ENCODE results near the gene LFNG.
"Not testable (repeated sequence)": the region's sequence is repeated elsewhere in the genome, so short reads cannot be mapped to it uniquely, and the experiment has no call there.

The LFNG gene

DNA sequence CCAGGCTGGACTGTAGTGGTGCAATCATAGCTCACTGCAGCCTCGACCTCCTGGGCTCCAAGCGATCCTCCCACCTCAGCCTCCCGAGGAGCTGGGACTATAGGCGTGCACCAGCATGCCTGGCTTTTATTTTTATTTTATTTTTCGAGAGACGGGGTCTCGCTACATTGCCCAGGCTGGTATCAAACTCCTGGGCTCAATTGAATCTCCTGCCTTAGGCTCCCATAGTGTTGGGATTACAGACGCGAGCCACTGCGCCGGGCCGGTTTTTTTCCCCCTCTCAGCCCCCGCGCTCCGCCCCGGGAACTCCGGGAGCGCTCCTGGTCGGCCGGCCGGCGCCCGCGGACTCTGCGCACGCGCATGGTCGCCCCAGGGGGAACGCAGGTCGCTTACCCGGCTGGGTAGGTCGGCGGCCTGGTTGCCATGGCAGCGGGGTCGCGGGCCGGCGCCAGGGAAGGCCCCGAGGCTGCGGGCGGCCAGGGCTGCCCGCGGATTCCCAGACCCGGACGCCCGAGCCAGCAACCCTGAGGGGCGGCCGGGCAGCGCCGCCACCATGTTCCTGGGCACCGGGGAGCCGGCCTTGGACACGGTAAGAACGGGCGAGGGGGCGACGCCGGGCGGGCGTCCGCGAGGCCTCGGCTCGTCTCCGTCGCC is 39.2 kb downstream of the LFNG start, which contains the start of gene IQCE:
Gene IQCE, plus strand, starts transcription at position 351 of the 654 bp plus-strand sequence. Its CDS starts 203 bp downstream, at position 554.
- Histone ChIP-seq H3K4me2 (peak within 1 kb of the TSS; percentile 100), H3K9ac (peak within 1 kb of the TSS; percentile 70), H3K9me3 (no peaks in the 10 kb centered on the region), H3K27me3 (no peaks in the 10 kb centered on the region), H3K36me3 (peaks cover 4% of the 10 kb centered on the region; the same call in 1 of the 2 replicates), H3K27ac (peak within 1 kb of the TSS; percentile 46; the same call in 1 of the 2 replicates), H3K4me3 (peak within 1 kb of the TSS; percentile 79), H4K20me1 (peaks cover 9% of the 10 kb centered on the region; the same call in 1 of the 2 replicates), H3K4me1 (peaks cover 55% of the 10 kb centered on the region)
- no peak for TF ChIP-seq Cebpa-rat (IDR thresholded peaks at IDR 0.05)

DNA sequence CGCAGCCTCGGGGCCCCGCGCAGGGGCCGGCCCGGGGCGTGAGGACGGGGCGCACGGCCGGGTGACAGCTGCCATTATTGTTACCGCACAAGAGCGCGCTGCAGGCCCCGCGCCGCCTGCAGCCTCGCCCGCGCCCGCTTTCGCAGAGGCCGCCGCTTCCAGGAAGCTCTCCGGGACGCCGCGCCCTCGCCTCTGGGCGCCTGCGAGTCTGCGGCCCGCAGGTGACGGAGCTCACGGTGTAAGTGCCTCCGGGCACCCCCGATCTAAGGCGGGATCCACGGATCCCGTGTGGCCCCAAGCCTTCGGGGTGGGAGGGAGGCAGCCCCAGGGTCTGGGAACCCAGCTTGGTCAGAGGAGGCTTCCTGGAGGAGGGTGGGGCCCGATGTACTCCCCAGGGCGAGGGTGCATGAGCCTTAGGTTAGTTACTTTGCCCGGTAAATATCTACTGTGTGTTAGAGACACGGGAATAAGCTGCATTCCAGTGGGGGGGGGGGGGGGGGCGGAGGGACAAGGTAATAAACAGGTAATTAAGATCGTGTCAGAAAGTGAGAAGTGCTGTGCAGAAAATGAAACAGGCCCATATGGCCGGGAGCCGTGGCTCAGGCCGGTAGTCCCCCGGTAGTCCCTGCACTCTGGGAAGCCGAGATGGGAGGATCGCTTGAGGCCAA is 39.8 kb downstream of the LFNG start:
- peak overlapping the region; percentile 70 for H3K9ac ChIP-seq
- no peak for TF ChIP-seq Cebpa-rat (IDR thresholded peaks at IDR 0.05)
- peaks cover 48% of the 10 kb centered on the region for H3K4me1 ChIP-seq
- H3K4me3 ChIP-seq: peak overlapping the region; percentile 79
- H3K4me2 ChIP-seq: peak overlapping the region; percentile 100
- peak overlapping the region; percentile 46; the same call in 1 of the 2 replicates for H3K27ac ChIP-seq
- H3K27me3 ChIP-seq: no peaks in the 10 kb centered on the region
- peaks cover 3% of the 10 kb centered on the region; the same call in 1 of the 2 replicates for H4K20me1 ChIP-seq
- H3K36me3 ChIP-seq: no peaks in the 10 kb centered on the region
- no peaks in the 10 kb centered on the region for H3K9me3 ChIP-seq

DNA sequence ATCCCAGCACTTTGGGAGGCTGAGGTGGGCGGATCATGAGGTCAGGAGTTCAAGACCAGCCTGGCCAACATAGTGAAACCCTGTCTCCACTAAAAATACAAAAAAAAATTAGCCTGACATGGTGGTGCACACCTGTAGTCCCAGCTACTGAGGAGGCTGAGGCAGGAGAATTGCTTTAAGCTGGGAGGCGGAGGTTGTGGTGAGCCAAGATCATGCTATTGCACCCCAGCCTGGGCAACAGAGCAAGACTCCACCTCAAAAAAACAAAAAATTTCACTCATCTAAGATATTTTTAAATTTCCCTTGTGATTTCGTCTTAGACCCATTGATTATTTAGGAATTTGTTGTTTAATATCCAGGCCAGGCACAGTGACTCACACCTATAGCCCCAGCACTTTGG is 44.4 kb downstream of the LFNG start:
- not testable (repeated sequence) for H3K4me3 ChIP-seq, H3K27me3 ChIP-seq, H3K27ac ChIP-seq, H3K9me3 ChIP-seq, H3K4me2 ChIP-seq, H3K36me3 ChIP-seq, H3K9ac ChIP-seq, H4K20me1 ChIP-seq
- peaks cover 44% of the 10 kb centered on the region for H3K4me1 ChIP-seq

DNA sequence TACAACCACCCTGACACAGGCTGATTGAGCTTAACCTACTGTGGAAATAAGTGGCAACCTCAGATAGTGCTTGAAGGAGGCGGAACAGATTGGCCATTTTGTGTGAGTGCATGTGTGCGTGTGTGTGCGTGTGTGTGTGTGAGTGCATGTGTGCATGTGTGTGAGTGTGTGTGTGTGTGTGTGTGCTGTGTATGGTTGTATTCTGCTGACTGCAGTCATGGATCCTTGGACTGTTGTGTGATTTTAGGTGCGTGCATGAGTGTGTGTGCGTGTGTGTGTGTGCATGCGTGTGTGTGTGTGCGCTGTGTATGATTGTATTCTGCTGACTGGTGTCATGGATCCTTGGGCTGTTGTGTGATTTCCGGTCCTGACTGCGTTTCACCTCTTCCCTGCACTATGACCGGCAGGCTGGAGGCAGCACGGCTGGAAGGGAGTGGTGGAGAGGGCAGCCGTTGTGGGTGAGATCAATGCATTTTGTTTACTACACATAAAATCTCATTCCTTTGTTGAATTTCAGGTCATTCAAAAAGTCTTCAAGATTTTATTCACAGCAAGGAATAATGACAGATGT is 45.5 kb downstream of the LFNG start:
- Histone ChIP-seq H3K9me3 (no peaks in the 10 kb centered on the region), H4K20me1 (no peaks in the 10 kb centered on the region), H3K4me3 (no peak overlapping the region), H3K4me2 (no peak overlapping the region), H3K9ac (no peak overlapping the region), H3K27ac (no peak overlapping the region), H3K36me3 (no peaks in the 10 kb centered on the region), H3K27me3 (0 out of 2 replicates have a peak, but pooled peaks cover 2% of the 10 kb centered on the region), H3K4me1 (peaks cover 41% of the 10 kb centered on the region)
- no peak for TF ChIP-seq Cebpa-rat (IDR thresholded peaks at IDR 0.05)

DNA sequence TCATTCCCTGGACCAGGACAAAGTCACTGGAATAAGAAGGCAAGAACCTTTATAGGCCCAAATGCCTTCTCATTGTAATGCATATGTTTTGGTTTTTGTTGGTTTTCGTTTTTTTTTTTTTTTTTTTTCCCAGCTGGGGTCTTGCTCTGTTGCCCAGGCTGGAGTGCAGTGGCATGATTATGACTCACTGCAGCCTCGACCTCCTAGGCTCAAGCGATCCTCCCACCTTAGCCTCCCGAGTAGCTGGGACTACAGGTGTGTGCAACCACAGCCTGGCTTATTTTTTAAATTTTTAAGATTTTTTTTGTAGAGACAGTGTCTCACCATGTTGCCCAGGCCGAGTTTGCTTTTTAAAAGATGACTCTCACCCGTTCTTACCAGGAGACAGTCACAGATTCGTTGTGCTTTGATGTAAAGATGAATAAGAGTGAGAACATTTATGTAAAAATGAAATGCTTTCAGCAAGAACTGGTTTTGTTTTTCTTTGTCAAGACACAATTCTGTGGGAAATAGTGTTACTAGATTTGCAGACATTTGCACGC is 46.8 kb downstream of the LFNG start:
- Histone ChIP-seq H3K27ac (no peak overlapping the region), H4K20me1 (no peaks in the 10 kb centered on the region), H3K4me1 (peaks cover 41% of the 10 kb centered on the region), H3K4me3 (no peak overlapping the region), H3K27me3 (0 out of 2 replicates have a peak, but pooled peaks cover 11% of the 10 kb centered on the region), H3K4me2 (peak overlapping the region; percentile 74), H3K36me3 (no peaks in the 10 kb centered on the region), H3K9me3 (no peaks in the 10 kb centered on the region), H3K9ac (no peak overlapping the region)
- TF ChIP-seq Cebpa-rat (IDR thresholded peaks at IDR 0.05): no peak

DNA sequence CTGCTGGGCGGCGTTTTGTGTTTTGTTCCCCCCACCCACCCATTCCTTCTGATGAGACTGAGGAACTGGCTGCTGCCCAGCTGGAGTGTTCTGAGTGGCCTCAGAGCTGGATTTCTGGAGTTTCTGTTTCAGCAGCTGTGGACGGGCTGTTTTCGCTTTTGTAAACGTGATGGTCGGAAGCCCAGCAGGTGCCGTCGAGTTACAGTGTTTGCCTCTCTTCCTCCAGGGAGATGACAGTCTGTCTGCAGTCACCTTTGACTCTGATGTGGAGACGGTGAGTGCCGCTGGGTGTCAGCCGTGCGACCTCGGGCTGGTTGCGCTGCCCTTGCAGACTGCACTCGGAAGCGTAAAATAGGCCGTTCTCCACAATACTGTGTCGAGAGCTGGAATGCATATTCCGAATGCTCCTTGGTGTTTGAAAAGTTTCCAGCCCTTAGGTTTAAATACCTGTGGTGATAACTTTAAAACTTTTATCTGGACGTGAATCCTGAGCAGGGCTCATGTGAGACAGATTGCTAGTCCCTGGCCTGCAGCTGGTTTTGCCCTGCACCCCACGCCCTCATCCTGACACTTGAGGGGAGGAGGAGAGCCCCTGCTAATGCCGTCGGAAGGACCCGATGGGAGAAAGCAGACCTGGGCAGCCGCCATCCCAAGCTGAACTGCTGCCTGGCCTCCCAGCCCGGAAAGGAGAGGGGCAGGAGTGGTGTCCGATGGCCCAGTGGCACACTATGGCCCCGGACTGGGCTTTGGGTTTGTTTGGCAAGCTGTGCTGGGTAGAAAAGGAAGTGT is 47.5 kb downstream of the LFNG start:
- Histone ChIP-seq H3K4me2 (peak overlapping the region; percentile 74), H3K27ac (no peak overlapping the region), H3K9ac (no peak overlapping the region), H3K4me1 (peaks cover 48% of the 10 kb centered on the region), H3K36me3 (no peaks in the 10 kb centered on the region), H3K27me3 (0 out of 2 replicates have a peak, but pooled peaks cover 11% of the 10 kb centered on the region), H3K9me3 (no peaks in the 10 kb centered on the region), H3K4me3 (no peak overlapping the region), H4K20me1 (no peaks in the 10 kb centered on the region)
- no peak for TF ChIP-seq Cebpa-rat (IDR thresholded peaks at IDR 0.05)

DNA sequence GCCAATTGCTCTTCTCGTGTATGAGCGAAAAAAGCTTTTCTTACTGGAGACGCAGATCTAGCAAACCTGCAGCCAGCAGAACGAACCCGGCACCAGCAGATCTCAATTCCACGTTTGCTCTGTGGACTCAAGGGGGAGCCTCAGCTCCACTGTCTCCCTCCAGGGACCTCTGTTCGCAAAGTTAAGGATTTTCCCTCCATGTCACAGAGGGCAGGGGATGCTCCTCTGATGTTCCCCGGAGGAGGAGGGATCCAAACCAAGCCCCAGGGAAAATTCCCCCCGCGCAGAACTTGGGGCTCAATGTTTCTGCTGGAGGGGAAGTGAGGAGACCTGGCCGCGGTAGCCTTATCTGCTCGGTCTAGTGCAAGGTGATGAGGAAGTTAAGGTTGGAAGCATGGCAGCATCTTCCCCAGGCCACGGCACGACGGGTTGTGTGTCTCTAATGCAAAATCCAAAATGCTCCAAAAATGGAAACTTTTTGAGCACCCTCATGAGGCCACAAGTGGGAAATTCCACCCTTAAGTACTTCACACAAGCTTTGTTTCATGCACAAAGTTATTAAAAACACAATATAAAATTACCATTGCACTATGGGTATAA is 48.2 kb downstream of the LFNG start:
- no peak overlapping the region for H3K4me3 ChIP-seq
- no peak for TF ChIP-seq Cebpa-rat (IDR thresholded peaks at IDR 0.05)
- no peak overlapping the region for H3K9ac ChIP-seq
- H4K20me1 ChIP-seq: no peaks in the 10 kb centered on the region
- no peaks in the 10 kb centered on the region for H3K9me3 ChIP-seq
- 0 out of 2 replicates have a peak, but pooled peaks cover 11% of the 10 kb centered on the region for H3K27me3 ChIP-seq
- H3K36me3 ChIP-seq: no peaks in the 10 kb centered on the region
- H3K27ac ChIP-seq: no peak overlapping the region
- H3K4me1 ChIP-seq: peaks cover 54% of the 10 kb centered on the region
- H3K4me2 ChIP-seq: peak overlapping the region; percentile 74

DNA sequence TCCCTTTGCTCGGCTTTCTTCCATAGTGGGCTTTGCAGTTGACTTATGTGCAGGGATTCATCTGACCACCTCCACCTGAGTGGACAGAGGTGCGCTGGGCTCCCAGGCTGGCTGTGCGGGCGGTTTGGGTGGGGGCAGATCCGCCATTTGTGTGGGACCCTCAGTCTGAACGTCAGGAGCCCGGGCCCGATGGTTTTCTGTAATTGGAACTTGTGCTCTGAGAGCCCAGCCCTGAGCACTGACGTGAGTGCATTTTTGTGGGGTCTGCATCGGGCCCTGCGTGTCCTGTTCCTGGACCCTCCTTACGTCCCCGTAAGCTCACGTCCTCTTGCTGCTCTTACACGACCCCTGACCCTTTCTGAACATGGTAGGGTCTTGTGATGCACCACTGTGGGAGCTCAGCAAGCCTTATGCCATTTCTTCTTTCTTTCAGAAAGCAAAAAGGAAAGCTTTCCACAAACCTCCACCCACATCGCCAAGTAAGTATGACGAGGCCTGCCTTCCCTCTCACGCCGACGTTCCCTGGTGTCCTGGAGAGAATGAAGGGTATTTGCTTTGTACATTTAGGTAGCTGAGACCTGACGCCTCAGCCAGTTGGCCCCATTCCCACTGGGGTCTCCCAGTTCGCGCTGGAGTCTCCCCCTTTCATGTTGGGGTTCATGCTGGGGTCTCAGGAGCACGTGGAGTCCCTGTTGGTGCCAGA is 49.1 kb downstream of the LFNG start:
- peaks cover 63% of the 10 kb centered on the region for H3K4me1 ChIP-seq
- H3K27me3 ChIP-seq: 0 out of 2 replicates have a peak, but pooled peaks cover 11% of the 10 kb centered on the region
- H3K36me3 ChIP-seq: no peaks in the 10 kb centered on the region
- TF ChIP-seq Cebpa-rat (IDR thresholded peaks at IDR 0.05): no peak
- no peaks in the 10 kb centered on the region for H3K9me3 ChIP-seq
- no peak overlapping the region for H3K4me3 ChIP-seq
- H4K20me1 ChIP-seq: no peaks in the 10 kb centered on the region
- no peak overlapping the region for H3K9ac ChIP-seq
- H3K27ac ChIP-seq: no peak overlapping the region
- H3K4me2 ChIP-seq: peak overlapping the region; percentile 74

Measured in BLaER1 (cell line).